Transverse colon (tissue), 4 donors: ENCODE data around the gene RC3H1. TPM values are rescaled to one million over a fixed set of nuclear protein-coding genes. Genes with fewer than 3 reads are reported as not detected.

Source experiments
- DNase-seq: peaks from one replicate; pipeline ENCODE4 v3.0.0-alpha.2; 2019
- H3K27ac ChIP-seq, 4 donors: fragments of 200-600 bp; sonication (generic); 2 replicates each; pipeline ENCODE4 v1.5.1; 2016 to 2018; ENCODE audit warnings: inconsistent platforms in 4 of 4
- H3K27me3 ChIP-seq: fragments of 200-600 bp; sonication (generic); 2 replicates; pipeline ENCODE4 v1.5.1; 2017; ENCODE audit warnings: inconsistent platforms
- H3K36me3 ChIP-seq, 4 donors: fragments of 200-600 bp; sonication (generic); 2 replicates each; pipeline ENCODE4 v1.5.1; 2017 to 2019; ENCODE audit warnings: inconsistent platforms in 4 of 4
- H3K4me1 ChIP-seq, 4 donors: fragments of 200-600 bp; sonication (generic); 2 replicates each; pipeline ENCODE4 v1.5.1; 2017 to 2020; ENCODE audit warnings: inconsistent platforms in 4 of 4
- H3K4me3 ChIP-seq, 4 donors: fragments of 200-600 bp; sonication (generic); 1 replicate in 1 of 4; 2 replicates in 3 of 4; pipeline versions ENCODE4 v1.5.1 to v1.6.1; 2017 to 2019; ENCODE audit warnings: inconsistent platforms in 4 of 4
- H3K9me3 ChIP-seq, 2 donors: fragments of 200-600 bp; sonication (generic); 2 replicates each; pipeline ENCODE4 v1.5.1; 2017 to 2019; ENCODE audit warnings: inconsistent platforms in 2 of 2
- EP300 ChIP-seq: sonication (generic); formaldehyde crosslinking; IDR thresholded peaks from one replicate; pipeline ENCODE4 v1.6.1; 2017; ENCODE audit warnings: antibody characterized with exemption, low read depth
- POLR2A ChIP-seq: fragments of 450-650 bp; IDR thresholded peaks from one replicate; pipeline ENCODE4 v1.6.1; 2016; ENCODE audit warnings: antibody characterized with exemption, mild to moderate bottlenecking, moderate library complexity
- POLR2AphosphoS5 ChIP-seq, 3 donors: sonication (generic); formaldehyde crosslinking; IDR thresholded peaks; one replicate each; pipeline ENCODE4 v1.6.1; 2016; ENCODE audit warnings: antibody characterized with exemption in 3 of 3
- WGBS, 2 donors: methylation state at CpG; one replicate each; pipeline ENCODE4 v1.1.5; 2018; ENCODE audit warnings: low coverage in 1 of 2; 5-methylcytosine and 5-hydroxymethylcytosine counted together
- in situ Hi-C, 4 donors: fragments of 200-750 bp; cut with MboI; loops; one replicate each; pipeline versions ENCODE4 v1.15.0 to v1.15.1; 2017; ENCODE audit warnings: low sequenced_read_pairs in 3 of 4, low pct_ligation_motif_present in 1 of 4, low pct_unique_long_range_greater_than_20kb in 1 of 4
- intact Hi-C: fragments of 100-400 bp; cut with DNase I; formaldehyde crosslinking; loops from one replicate; pipeline ENCODE4 v1.15.1; 2023; ENCODE audit warnings: low total_unique reads
- total RNA-seq, 4 donors: library from RNA; depleted of rRNA; stranded (reverse); fragments of >200 nt; gene quantifications; one replicate each; pipeline ENCODE4 v1.1.0, GENCODE V29; 2016
- TF ChIP-seq, protein P1 (sequence below), 5 experiments: fragments of 200-600 bp in 3 of 5; fragments of 450-650 bp in 2 of 5; sonication (generic) in 3 of 5; IDR thresholded peaks; 1 replicate in 2 of 5; 2 replicates in 3 of 5; pipeline ENCODE4 v1.5.1; 2016 to 2017; ENCODE audit warnings: antibody characterized with exemption in 5 of 5, inconsistent platforms in 3 of 5, mild to moderate bottlenecking in 2 of 5, moderate library complexity in 1 of 5

Gene RC3H1
- total RNA-seq, 4 donors from 2014 or later = 17.9 to 37.9 (median 33.1) TPM

DNA sequence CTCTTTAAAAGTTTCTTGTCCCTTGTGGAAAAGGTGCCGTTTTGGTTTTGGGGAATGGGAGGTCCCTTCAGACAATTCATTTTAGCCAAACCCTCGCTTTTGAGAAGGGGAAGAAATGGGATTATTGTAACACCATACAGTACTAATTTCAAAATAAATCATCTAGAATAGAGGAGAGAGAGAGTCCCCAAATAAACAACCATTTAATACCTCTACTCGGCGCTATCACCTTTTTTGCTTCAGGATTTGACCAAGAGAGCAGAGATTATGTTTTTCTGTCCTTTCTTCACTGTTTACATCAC lies 770 bp upstream of the RC3H1 start:
- TF ChIP-seq POLR2A = no peak
- TF ChIP-seq, protein P1, sequence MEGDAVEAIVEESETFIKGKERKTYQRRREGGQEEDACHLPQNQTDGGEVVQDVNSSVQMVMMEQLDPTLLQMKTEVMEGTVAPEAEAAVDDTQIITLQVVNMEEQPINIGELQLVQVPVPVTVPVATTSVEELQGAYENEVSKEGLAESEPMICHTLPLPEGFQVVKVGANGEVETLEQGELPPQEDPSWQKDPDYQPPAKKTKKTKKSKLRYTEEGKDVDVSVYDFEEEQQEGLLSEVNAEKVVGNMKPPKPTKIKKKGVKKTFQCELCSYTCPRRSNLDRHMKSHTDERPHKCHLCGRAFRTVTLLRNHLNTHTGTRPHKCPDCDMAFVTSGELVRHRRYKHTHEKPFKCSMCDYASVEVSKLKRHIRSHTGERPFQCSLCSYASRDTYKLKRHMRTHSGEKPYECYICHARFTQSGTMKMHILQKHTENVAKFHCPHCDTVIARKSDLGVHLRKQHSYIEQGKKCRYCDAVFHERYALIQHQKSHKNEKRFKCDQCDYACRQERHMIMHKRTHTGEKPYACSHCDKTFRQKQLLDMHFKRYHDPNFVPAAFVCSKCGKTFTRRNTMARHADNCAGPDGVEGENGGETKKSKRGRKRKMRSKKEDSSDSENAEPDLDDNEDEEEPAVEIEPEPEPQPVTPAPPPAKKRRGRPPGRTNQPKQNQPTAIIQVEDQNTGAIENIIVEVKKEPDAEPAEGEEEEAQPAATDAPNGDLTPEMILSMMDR (IDR thresholded peaks at IDR 0.05) = no peak
- no peak for TF ChIP-seq EP300
- no peak for TF ChIP-seq POLR2AphosphoS5 (IDR thresholded peaks at IDR 0.05)
- Histone ChIP-seq H3K9me3 (no peaks in the 10 kb centered on the region), H3K27ac (peak overlapping the region; percentile 95 to 99 (median 98)), H3K27me3 (no peaks in the 10 kb centered on the region), H3K4me3 (peak overlapping the region; percentile 76 to 93 (median 85)), H3K36me3 (no peaks in the 10 kb centered on the region), H3K4me1 (peaks cover 36 to 42% (median 39%) of the 10 kb centered on the region in 4 donors)
- WGBS, 2 donors = 46 to 50% methylated on average over 4 of the region's 4 CpGs
- in situ Hi-C loops = loop anchor here in 1 of 4 donors (25.0 kb wide), 1 partner anchor 189 kb away; no protein-coding TSS in a partner anchor
- intact Hi-C loops = no loop called here
- no peak for DNase-seq

DNA sequence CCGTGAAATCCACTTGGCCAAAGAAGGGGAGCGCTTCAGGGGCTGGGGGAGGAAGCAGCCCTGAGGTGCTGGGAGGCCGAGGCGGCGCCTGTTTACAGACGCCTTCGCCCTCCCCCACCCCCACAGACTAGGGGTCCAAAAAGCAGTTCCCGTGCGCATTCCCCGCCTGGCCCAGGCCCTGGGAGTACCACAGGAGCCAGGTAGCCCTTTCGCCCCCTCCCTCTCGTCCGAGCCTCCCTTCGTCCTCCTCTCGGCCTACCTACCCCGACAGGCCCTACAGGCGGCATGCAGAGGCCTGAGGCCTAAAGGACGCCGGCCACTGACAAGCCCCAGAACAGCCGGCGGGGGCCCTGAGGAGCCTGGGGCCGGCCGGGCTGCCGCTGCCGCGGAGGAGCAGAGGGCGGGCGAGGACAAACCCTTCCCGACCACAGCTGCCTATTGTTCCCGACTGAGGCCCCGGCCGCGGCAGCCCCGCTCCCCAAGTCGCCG lies 522 bp downstream of the RC3H1 start:
- in situ Hi-C loops (loop anchor here in 1 of 4 donors (25.0 kb wide), 1 partner anchor 191 kb away; no protein-coding TSS in a partner anchor), intact Hi-C loops (no loop called here)
- H3K36me3 ChIP-seq = no peaks in the 10 kb centered on the region
- TF ChIP-seq, protein P1 (IDR thresholded peaks at IDR 0.05) = peak in 2 of 5 experiments; percentile 2 to 10
- TF ChIP-seq POLR2A = no peak
- peak; percentile 53 for DNase-seq
- H3K27me3 ChIP-seq = no peaks in the 10 kb centered on the region
- H3K4me1 ChIP-seq = peaks cover 46 to 54% (median 50%) of the 10 kb centered on the region in 4 donors
- no peaks in the 10 kb centered on the region for H3K9me3 ChIP-seq
- peak overlapping the region; percentile 76 to 93 (median 85) for H3K4me3 ChIP-seq
- 0% methylated on average over 12 of the region's 36 CpGs; no CpG with 5 or more reads in 1 of the 2 donors for WGBS, 2 donors
- peak overlapping the region; percentile 95 to 99 (median 98) for H3K27ac ChIP-seq

DNA sequence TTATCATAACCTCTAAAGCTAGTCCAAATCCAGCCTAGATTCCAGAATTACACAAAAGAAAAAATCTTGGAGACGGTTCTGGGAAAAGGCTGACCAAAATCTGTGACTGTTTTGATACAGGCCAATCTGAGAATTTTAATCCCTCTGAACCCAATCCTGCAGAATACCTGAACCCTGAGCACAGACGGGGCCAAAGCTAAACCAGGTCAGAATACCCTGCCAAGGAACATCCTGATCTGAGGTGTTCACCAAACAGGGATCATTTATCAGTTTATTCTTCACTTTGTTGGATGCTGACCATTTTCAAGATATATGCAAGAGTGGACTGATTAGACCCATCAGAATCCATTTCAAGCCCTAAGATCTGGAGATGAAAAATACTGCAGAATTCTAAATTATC lies 3.6 kb downstream of the RC3H1 start:
- no peak for TF ChIP-seq EP300
- no peak for TF ChIP-seq POLR2AphosphoS5 (IDR thresholded peaks at IDR 0.05)
- TF ChIP-seq, protein P1 (IDR thresholded peaks at IDR 0.05) = no peak
- TF ChIP-seq POLR2A = no peak
- no peak overlapping the region for H3K27ac ChIP-seq
- in situ Hi-C loops = loop anchor here in 1 of 4 donors (25.0 kb wide), 1 partner anchor 194 kb away; no protein-coding TSS in a partner anchor
- no peak overlapping the region for H3K4me3 ChIP-seq
- 84% methylated on average over 2 of the region's 2 CpGs; no CpG with 5 or more reads in 1 of the 2 donors for WGBS, 2 donors
- no peaks in the 10 kb centered on the region for H3K9me3 ChIP-seq
- intact Hi-C loops = no loop called here
- no peaks in the 10 kb centered on the region for H3K27me3 ChIP-seq
- no peaks in the 10 kb centered on the region for H3K36me3 ChIP-seq
- H3K4me1 ChIP-seq = peaks cover 44 to 74% (median 53%) of the 10 kb centered on the region in 4 donors
- no peak for DNase-seq

DNA sequence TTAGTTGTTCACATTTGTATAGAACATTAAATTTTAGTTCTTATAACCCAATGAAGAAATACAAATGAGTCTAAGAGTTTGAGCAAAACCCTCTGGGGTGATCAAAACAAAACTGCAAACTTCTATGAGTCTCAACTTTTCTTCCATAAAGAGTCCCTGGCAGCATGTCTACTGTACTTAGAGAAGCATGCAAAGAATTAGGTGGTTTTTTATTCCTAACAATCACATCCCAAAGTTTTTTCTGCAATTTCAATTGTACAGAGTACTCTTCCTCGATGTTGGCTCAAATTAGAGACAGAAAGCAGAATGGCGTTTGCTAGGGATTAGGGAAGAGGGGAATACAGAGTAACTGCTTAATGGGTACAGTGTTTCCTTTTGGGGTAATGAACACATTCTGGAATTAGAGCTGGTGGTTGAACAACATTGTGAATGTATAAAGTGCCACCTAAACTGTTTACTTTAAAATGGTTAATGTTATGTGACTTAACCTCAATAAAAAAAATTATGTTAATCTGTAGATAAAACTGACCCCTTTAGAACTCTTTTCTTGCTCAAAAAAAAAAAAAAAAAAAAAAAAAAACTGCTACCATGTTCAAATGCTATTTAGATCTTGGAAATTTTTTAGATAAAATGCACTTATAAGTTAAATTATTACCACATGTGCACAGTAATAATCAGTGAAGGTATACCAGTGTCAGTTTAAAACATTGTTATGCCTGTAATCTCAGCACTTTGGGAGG lies 4.8 kb downstream of the RC3H1 start:
- Histone ChIP-seq H3K9me3 (no peaks in the 10 kb centered on the region), H3K36me3 (no peaks in the 10 kb centered on the region), H3K4me1 (peaks cover 34 to 73% (median 44%) of the 10 kb centered on the region in 4 donors), H3K27ac (peak overlapping the region in 1 of 4 donors; percentile 9), H3K4me3 (no peak overlapping the region), H3K27me3 (no peaks in the 10 kb centered on the region)
- WGBS, 2 donors = 28% methylated on average over 2 of the region's 2 CpGs; no CpG with 5 or more reads in 1 of the 2 donors
- intact Hi-C loops (no loop called here), in situ Hi-C loops (loop anchor here in 1 of 4 donors (25.0 kb wide), 1 partner anchor 195 kb away; no protein-coding TSS in a partner anchor)
- TF ChIP-seq POLR2A (no peak), EP300 (no peak), POLR2AphosphoS5 (IDR thresholded peaks at IDR 0.05) (no peak)
- TF ChIP-seq, protein P1 (IDR thresholded peaks at IDR 0.05) = no peak
- no peak for DNase-seq
